Activated CD4-positive, alpha-beta T cell treated with anti-CD3 and anti-CD28 coated beads, Interleukin-2, amount 10 ng/mL, durations not matched to agents 7 days and 5 days (primary cell): ENCODE results near the gene CDCP1. TPM values are rescaled to one million over a fixed set of nuclear protein-coding genes. Genes with fewer than 3 reads are reported as not detected.
"Not testable (repeated sequence)": the region's sequence is repeated elsewhere in the genome, so short reads cannot be mapped to it uniquely, and the experiment has no call there.

ENCODE experiments used
- CTCF ChIA-PET: fragments of 350-600 bp; sonication (Branson Sonifier 250); formaldehyde crosslinking; loops from one replicate; lab custom pipeline; 2021; ENCODE audit warnings: antibody characterized with exemption; lab: Charles Lee
- POLR2A ChIA-PET: fragments of 350-600 bp; sonication (Branson Sonifier 250); formaldehyde crosslinking; loops from one replicate; lab custom pipeline; 2021; ENCODE audit warnings: antibody characterized with exemption; lab: Charles Lee
- DNase-seq: peaks from one replicate; pipeline ENCODE4 v3.0.0-alpha.2; 2020
- H3K27ac Mint-ChIP-seq: one replicate; pipeline ENCODE4 v1.8.0; 2021; ENCODE audit warnings: mild to moderate bottlenecking, moderate library complexity, mixed read lengths
- H3K27me3 Mint-ChIP-seq: one replicate; pipeline ENCODE4 v1.8.0; 2021; ENCODE audit warnings: mixed read lengths
- H3K36me3 Mint-ChIP-seq: one replicate; pipeline ENCODE4 v1.8.0; 2021; ENCODE audit warnings: low read depth, mixed read lengths
- H3K4me1 Mint-ChIP-seq: one replicate; pipeline ENCODE4 v1.8.0; 2021; ENCODE audit warnings: mixed read lengths
- H3K4me3 Mint-ChIP-seq: one replicate; pipeline ENCODE4 v1.8.0; 2021; ENCODE audit warnings: mild to moderate bottlenecking, moderate library complexity, mixed read lengths
- H3K9me3 Mint-ChIP-seq: one replicate; pipeline ENCODE4 v1.8.0; 2021; ENCODE audit warnings: mixed read lengths
- total RNA-seq, 2 experiments: library from RNA; stranded (reverse); gene quantifications; one replicate each; pipeline ENCODE4 v1.2.3, GENCODE V29; 2021

Gene CDCP1
- total RNA-seq, 2 experiments from 2014 or later, result 21.7 to 22.2 TPM

DNA sequence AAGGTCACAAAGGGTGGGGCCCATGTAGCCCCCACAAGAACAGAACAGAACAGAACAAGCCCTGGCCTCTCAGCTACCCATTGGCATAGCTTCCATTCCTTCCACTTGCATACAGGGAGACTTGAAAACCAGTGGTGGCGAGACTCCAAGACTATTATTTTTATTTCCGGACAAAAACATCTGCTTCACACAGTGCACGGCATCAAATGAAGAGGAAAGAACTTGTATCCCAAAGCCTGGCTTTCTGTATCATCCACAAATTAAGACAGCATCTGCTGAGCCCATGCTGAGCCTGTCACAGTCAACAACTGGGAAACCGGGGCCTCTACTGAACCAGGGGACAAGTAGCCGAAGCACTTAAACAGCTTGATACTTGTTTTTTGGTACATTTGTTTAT lies 64.0 kb downstream of the CDCP1 start:
- DNase-seq, result no peak
- Mint-ChIP-seq H3K4me1 (peaks cover 15% of the 10 kb centered on the region), H3K27me3 (peaks cover 3% of the 10 kb centered on the region), H3K9me3 (peaks cover 7% of the 10 kb centered on the region), H3K36me3 (peaks cover 17% of the 10 kb centered on the region), H3K4me3 (no peak overlapping the region), H3K27ac (peak overlapping the region; percentile 44)
- CTCF ChIA-PET, result interaction anchor here (1.0 to 1.2 kb wide), 2 partner anchors 10 to 15 kb away, joined by 3 read pairs; no protein-coding TSS in a partner anchor
- POLR2A ChIA-PET, result no interaction called here

DNA sequence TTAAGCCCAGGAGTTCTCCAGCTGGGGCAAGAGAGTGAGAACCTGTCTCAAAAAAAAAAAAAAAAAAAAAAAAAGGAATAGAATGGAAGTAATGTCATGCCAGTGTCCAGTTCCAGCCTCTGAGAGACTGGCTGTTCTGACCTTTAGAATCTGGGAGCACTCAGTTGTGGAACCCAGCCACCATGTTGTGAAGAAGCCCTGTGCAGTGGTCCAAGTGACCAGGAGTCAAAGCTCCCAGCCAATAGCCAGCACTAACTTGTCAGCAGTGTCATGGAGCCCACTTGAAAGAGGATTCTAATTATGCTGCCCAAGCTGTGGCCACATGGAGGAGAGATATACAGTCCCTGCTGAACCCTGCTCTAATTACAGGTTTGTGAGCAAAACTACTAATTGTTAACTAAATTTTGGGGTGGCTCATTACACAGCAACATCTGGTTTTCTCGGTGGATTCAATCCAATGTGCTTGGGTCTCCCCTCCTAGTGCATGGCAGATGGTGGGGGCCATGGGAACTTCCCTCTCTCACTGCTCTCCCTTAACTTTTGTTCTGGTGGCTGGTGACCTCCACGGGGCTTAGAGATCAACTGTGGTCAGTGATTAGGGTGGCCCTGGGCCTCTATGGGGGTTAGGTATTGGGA lies 64.6 kb downstream of the CDCP1 start:
- DNase-seq, result no peak
- Mint-ChIP-seq H3K36me3 (peaks cover 17% of the 10 kb centered on the region), H3K27me3 (peaks cover 3% of the 10 kb centered on the region), H3K4me3 (no peak overlapping the region), H3K27ac (peak overlapping the region; percentile 44), H3K9me3 (peaks cover 7% of the 10 kb centered on the region), H3K4me1 (peaks cover 15% of the 10 kb centered on the region)
- ChIA-PET POLR2A (no interaction called here), CTCF (interaction anchor here (0.7 to 1.2 kb wide), 3 partner anchors 10 to 93 kb away, joined by 3 read pairs; no protein-coding TSS in a partner anchor)

- ChIA-PET CTCF (interaction anchor here (0.7 to 1.2 kb wide), 2 partner anchors 26 to 94 kb away, joined by 3 read pairs; no protein-coding TSS in a partner anchor), POLR2A (no interaction called here)
- Mint-ChIP-seq H3K36me3 (peaks cover 17% of the 10 kb centered on the region), H3K4me3 (no peak overlapping the region), H3K4me1 (peaks cover 15% of the 10 kb centered on the region), H3K27ac (no peak overlapping the region), H3K9me3 (peaks cover 7% of the 10 kb centered on the region), H3K27me3 (peaks cover 3% of the 10 kb centered on the region)
- no peak for DNase-seq
Observed at GRCh38 chr3:45080824-45081223, 65.4 kb downstream of the CDCP1 start.

DNA sequence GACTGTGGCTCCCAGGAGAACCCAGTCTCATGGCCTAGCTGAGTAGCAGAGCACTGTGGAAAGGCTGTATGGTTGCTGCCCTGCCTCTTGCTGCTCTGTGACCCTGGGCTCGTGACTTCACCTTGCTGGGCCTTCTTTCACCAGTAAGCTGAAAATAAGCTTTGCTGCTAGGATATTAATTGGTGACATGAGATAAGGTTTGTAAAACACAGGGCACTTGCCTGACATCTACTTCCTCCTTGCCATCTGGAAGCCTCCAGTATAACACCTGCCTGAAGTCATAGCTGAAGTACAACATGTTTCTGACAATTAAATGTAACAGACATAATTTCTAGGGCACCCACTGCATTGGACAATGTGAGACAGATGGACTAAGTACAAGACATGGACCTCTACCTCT lies 66.5 kb downstream of the CDCP1 start:
- ChIA-PET POLR2A (no interaction called here), CTCF (interaction anchor here (0.6 to 1.2 kb wide), 4 partner anchors 20 to 36 kb away, joined by 3 to 4 read pairs (median 3); no protein-coding TSS in a partner anchor)
- H3K4me3 Mint-ChIP-seq, result no peak overlapping the region

DNA sequence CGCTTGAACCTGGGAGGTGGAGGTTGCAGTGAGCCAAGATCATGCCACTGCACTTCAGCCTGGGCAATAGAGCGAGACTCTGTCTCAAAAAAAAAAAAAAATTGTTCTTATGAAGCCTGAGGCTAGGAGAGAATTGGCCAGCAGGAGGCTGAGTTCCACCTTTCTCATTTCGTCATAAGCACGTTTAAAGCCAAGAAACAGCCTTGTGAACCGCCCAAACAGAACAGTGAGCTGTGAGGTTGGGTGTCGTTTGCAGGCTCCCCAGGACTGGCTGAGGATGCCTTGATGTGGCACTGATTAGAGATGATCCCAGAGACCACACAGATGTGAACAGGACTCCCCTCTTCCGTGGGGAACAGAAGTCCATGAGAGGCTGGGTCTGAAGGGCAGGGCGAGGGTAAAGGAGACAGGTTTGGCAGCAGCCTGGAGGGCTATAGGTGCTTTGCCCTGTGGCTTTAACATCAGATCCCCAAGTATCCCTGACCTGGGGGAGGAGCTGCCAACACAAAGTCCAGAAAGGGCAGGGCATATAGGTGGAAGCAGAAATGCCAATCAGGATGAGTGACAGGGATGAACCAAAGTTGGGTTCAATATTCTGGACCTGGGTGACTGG lies 67.2 kb downstream of the CDCP1 start:
- Mint-ChIP-seq H3K27me3 (peaks cover 7% of the 10 kb centered on the region), H3K9me3 (peaks cover 7% of the 10 kb centered on the region), H3K27ac (no peak overlapping the region), H3K36me3 (peaks cover 15% of the 10 kb centered on the region), H3K4me1 (peaks cover 15% of the 10 kb centered on the region), H3K4me3 (no peak overlapping the region)
- ChIA-PET CTCF (interaction anchor here (1.0 kb wide), 1 partner anchor 22 kb away, joined by 4 read pairs; no protein-coding TSS in a partner anchor), POLR2A (no interaction called here)
- DNase-seq, result peak; percentile 23

More for the DNA sequence above, 66.5 kb downstream of the CDCP1 start:
- DNase-seq, result no peak
- Mint-ChIP-seq H3K27ac (no peak overlapping the region), H3K4me1 (peaks cover 15% of the 10 kb centered on the region), H3K36me3 (peaks cover 17% of the 10 kb centered on the region), H3K27me3 (peaks cover 4% of the 10 kb centered on the region), H3K9me3 (peaks cover 7% of the 10 kb centered on the region)

GRCh38 chr3:45078256-45078655 lies 67.9 kb downstream of the CDCP1 start:
- DNase-seq, CTCF ChIA-PET, H3K27me3 Mint-ChIP-seq, H3K4me3 Mint-ChIP-seq, H3K9me3 Mint-ChIP-seq, H3K27ac Mint-ChIP-seq, POLR2A ChIA-PET: not testable (repeated sequence)
- Mint-ChIP-seq H3K36me3 (peaks cover 13% of the 10 kb centered on the region), H3K4me1 (peaks cover 15% of the 10 kb centered on the region)

DNA sequence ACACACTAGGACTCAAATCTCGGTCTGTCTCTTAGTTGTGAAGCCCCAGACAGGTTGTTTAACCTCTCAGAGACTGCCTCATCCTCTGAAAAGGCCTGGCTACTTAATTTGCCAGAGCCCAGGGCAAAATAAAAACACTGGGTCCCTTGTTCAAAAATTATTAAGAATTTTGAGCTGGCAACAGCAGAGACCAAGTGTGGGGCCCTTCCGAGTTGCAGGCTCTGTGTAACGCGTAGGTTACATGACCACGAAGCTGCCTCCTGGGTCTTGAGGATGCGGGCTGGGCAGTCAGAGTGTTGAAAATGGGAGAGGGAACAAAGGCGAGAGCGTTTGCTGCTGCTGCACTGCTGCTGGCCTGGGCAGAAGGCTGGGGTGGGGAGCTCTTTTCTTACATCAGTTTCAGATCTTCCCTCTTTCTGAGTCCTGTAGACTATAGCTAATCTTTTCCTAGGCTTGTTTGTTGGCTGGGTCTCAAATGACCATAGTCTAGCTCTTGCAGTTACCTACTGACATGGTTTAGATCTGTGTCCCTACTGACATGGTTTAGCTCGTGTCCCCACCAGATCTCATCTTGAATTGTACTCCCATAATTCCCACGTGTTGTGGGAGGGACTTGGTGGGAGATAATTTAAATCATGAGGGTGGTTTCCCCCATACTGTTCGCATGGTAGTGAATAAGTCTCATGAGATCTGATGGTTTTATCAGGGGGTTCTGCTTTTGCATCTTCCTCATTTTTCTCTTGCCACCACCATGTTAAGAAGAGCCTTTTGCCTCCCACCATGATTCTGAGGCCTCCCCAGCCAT lies 70.2 kb downstream of the CDCP1 start:
- Mint-ChIP-seq H3K27ac (no peak overlapping the region), H3K4me3 (no peak overlapping the region), H3K36me3 (peaks cover 11% of the 10 kb centered on the region), H3K4me1 (peaks cover 15% of the 10 kb centered on the region), H3K9me3 (peaks cover 7% of the 10 kb centered on the region), H3K27me3 (peaks cover 8% of the 10 kb centered on the region)
- POLR2A ChIA-PET, result interaction anchor here (0.6 kb wide), 1 partner anchor 10 kb away, joined by 4 read pairs; no protein-coding TSS in a partner anchor
- CTCF ChIA-PET, result no interaction called here
- no peak for DNase-seq

DNA sequence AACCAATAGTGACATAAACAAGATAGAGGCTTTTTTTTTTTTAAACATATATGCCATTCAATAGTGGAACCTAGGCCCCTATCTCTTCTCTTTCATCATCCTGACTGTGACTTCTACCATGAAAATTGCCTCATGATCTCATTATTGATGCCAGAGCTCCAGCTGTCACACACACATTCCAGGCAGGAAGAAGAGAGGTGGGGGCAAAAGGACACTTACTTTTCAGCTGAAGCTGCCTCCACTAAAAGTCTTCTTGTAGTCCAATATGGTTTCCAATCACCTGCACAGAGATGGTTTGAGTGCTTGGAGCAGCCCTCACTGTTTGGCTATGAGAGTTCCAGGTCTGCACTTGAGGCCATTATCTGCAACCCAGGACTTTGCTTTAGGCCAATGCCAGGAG lies 75.1 kb downstream of the CDCP1 start:
- H3K9me3 Mint-ChIP-seq, result no peaks in the 10 kb centered on the region
- peaks cover 16% of the 10 kb centered on the region for H3K27me3 Mint-ChIP-seq
- DNase-seq, result no peak
- peaks cover 6% of the 10 kb centered on the region for H3K4me1 Mint-ChIP-seq
- ChIA-PET CTCF (interaction anchor here (1.5 to 2.1 kb wide), 2 partner anchors 11 to 18 kb away, joined by 3 to 7 read pairs; no protein-coding TSS in a partner anchor), POLR2A (no interaction called here)
- no peaks in the 10 kb centered on the region for H3K36me3 Mint-ChIP-seq
- no peak overlapping the region for H3K4me3 Mint-ChIP-seq
- no peak overlapping the region for H3K27ac Mint-ChIP-seq

- peaks cover 24% of the 10 kb centered on the region for H3K4me1 Mint-ChIP-seq
Observed at GRCh38 chr3:45067941-45068340, 78.2 kb downstream of the CDCP1 start.

DNA sequence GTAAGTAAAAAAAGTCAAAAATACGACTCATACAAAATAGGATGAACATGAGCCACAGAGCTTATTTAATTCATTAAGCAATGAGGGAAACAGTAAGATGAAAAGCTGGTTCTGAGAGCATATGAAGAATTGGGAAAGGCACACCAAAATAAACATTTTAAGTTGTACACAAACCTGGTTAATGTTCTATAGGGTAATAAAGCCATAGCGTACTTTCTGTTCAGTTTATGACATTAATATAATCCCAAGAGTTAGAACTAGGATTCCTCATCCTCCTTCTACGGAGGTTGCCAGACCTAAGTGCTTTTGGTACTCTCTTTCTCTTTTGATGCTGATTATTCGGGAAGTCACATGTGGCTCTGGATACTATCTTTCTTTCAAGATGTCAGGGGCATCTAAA lies 78.7 kb downstream of the CDCP1 start:
- Mint-ChIP-seq H3K27ac (no peak overlapping the region), H3K36me3 (no peaks in the 10 kb centered on the region), H3K9me3 (no peaks in the 10 kb centered on the region), H3K4me3 (no peak overlapping the region), H3K27me3 (peaks cover 8% of the 10 kb centered on the region), H3K4me1 (peaks cover 27% of the 10 kb centered on the region)
- DNase-seq, result no peak
- CTCF ChIA-PET, result no interaction called here
- POLR2A ChIA-PET, result no interaction called here

More at GRCh38 chr3:45067941-45068340, 78.2 kb downstream of the CDCP1 start:
- Mint-ChIP-seq H3K27me3 (peaks cover 8% of the 10 kb centered on the region), H3K27ac (no peak overlapping the region), H3K4me3 (no peak overlapping the region), H3K9me3 (no peaks in the 10 kb centered on the region), H3K36me3 (no peaks in the 10 kb centered on the region)
- no peak for DNase-seq
- ChIA-PET CTCF (no interaction called here), POLR2A (no interaction called here)

DNA sequence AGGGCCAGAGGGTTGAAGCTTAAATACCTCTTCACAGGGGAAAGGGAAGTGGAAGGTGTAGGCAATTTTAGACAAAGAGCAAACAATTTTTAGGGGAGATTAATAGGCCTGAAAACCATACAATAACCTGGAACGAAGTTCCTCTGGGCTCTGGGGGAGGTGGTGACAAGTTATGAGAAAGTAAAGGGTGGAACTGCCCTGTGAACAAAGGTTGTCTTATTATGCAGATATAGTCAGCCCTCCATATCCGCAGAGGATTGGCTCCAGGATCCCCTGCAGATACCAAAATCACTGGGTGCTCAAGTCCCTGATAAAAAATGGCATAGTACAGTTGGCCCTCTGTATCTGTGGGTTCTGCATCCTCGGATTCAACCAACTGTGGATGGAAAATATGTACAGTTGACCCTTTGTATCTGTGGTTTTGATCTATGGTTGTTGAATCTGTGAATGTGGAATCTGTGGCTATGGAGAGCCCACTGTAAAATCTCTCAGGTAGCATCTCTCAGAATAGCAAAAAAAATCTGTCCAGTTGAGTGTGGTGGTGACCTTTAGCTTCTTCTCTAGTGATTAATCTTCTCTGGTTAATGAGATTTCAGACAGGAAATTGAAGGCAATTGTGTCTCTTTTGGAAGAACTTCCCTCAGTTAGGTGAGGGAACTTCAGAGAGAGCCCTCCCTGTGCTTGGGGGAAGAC lies 79.9 kb downstream of the CDCP1 start:
- no peak overlapping the region for H3K27ac Mint-ChIP-seq
- H3K4me1 Mint-ChIP-seq, result peaks cover 27% of the 10 kb centered on the region
- no peak for DNase-seq
- POLR2A ChIA-PET, result no interaction called here
- H3K27me3 Mint-ChIP-seq, result peaks cover 8% of the 10 kb centered on the region
- no peaks in the 10 kb centered on the region for H3K36me3 Mint-ChIP-seq
- CTCF ChIA-PET, result interaction anchor here (0.6 kb wide), 1 partner anchor 72 kb away, joined by 8 read pairs; no protein-coding TSS in a partner anchor
- H3K9me3 Mint-ChIP-seq, result no peaks in the 10 kb centered on the region
- H3K4me3 Mint-ChIP-seq, result no peak overlapping the region

DNA sequence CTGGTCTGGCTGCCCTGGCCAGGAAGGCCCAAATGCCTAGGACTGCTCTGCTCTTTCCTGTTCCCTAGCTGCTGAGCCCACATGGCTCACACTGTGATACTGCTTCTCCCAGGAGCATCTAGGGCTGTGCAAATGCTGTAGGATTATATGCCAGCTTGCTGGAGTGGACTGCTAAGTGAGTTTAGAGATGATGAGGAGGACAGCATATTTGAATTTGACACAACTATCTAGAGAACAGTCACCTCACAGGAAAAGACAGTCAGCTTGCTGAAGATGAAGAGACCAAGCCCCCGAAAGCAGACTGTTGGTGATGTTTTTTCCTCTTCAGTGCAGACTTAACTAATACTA lies 80.8 kb downstream of the CDCP1 start:
- Mint-ChIP-seq H3K27ac (peak overlapping the region; percentile 22), H3K9me3 (no peaks in the 10 kb centered on the region), H3K4me3 (no peak overlapping the region), H3K36me3 (no peaks in the 10 kb centered on the region), H3K27me3 (peaks cover 8% of the 10 kb centered on the region), H3K4me1 (peaks cover 27% of the 10 kb centered on the region)
- DNase-seq, result no peak
- CTCF ChIA-PET, result interaction anchor here (0.7 to 1.6 kb wide), 4 partner anchors 11 to 592 kb away, joined by 3 read pairs; no protein-coding TSS in a partner anchor
- POLR2A ChIA-PET, result no interaction called here
